Loucy (cell line): ENCODE results near the gene PPFIBP1.

Source experiments
- H2AFZ ChIP-seq: fragments of 200-600 bp; sonication (generic); 2 replicates; pipeline ENCODE4 v1.6.0; 2016; ENCODE audit warnings: antibody characterized with exemption, mild to moderate bottlenecking, low read length, moderate library complexity
- H3F3A ChIP-seq: fragments of 200-600 bp; 2 replicates; pipeline ENCODE4 v1.6.0; 2016; ENCODE audit warnings: antibody characterized with exemption, low read depth, mild to moderate bottlenecking
- H3K27me3 ChIP-seq: fragments of 200-600 bp; sonication (generic); 2 replicates; pipeline ENCODE4 v1.6.1; 2014; ENCODE audit warnings: low read length, mild to moderate bottlenecking; ENCODE audit not compliant: insufficient read depth, poor library complexity, severe bottlenecking
- H3K36me3 ChIP-seq: fragments of 200-600 bp; sonication (generic); 2 replicates; pipeline ENCODE4 v1.6.1; 2016; ENCODE audit warnings: low read length; ENCODE audit not compliant: insufficient read depth
- H3K4me1 ChIP-seq: fragments of 200-600 bp; sonication (generic); 2 replicates; pipeline ENCODE4 v1.5.1; 2014; ENCODE audit warnings: low read length, mild to moderate bottlenecking; ENCODE audit not compliant: insufficient read depth, poor library complexity, severe bottlenecking
- H3K4me2 ChIP-seq: fragments of 200-600 bp; sonication (generic); 2 replicates; pipeline ENCODE4 v1.6.0; 2014; ENCODE audit warnings: antibody characterized with exemption, low read length, low read depth, mild to moderate bottlenecking; ENCODE audit not compliant: poor library complexity, severe bottlenecking
- H3K4me3 ChIP-seq: fragments of 200-600 bp; sonication (generic); 2 replicates; pipeline ENCODE4 v1.5.1; 2014; ENCODE audit warnings: low read length, mild to moderate bottlenecking, mixed read lengths; ENCODE audit not compliant: poor library complexity, severe bottlenecking
- H3K79me2 ChIP-seq: fragments of 200-600 bp; sonication (generic); 2 replicates; pipeline ENCODE4 v1.6.1; 2014; ENCODE audit warnings: low read length; ENCODE audit not compliant: insufficient read depth
- H3K9ac ChIP-seq: fragments of 200-600 bp; sonication (generic); 2 replicates; pipeline ENCODE4 v1.6.0; 2014; ENCODE audit warnings: mild to moderate bottlenecking, low read depth, low read length, moderate library complexity; ENCODE audit not compliant: poor library complexity, severe bottlenecking
- H3K9me2 ChIP-seq: fragments of 200-600 bp; sonication (generic); replicated peaks from 2 replicates; pipeline ENCODE4 v1.6.1; 2016; ENCODE audit warnings: low read depth, low read length, mixed read lengths
- H3K9me3 ChIP-seq: fragments of 200-600 bp; sonication (generic); 2 replicates; pipeline ENCODE4 v1.6.1; 2014; ENCODE audit warnings: mild to moderate bottlenecking, antibody characterized with exemption, low read length, low read depth; ENCODE audit not compliant: insufficient read depth
- H4K20me1 ChIP-seq: fragments of 200-600 bp; sonication (generic); 2 replicates; pipeline ENCODE4 v1.6.0; 2014; ENCODE audit warnings: antibody characterized with exemption, low read length, mild to moderate bottlenecking; ENCODE audit not compliant: insufficient read depth, poor library complexity, severe bottlenecking
- EZH2phosphoT487 ChIP-seq: fragments of 200-600 bp; IDR thresholded peaks from 2 replicates; pipeline ENCODE4 v1.6.1; 2018; ENCODE audit warnings: antibody characterized with exemption, mild to moderate bottlenecking, moderate library complexity, borderline replicate concordance
- TF ChIP-seq, protein P1 (sequence below): fragments of 200-600 bp; sonication (generic); conservative IDR thresholded peaks from 2 replicates; pipeline ENCODE4 v1.5.1; 2014; ENCODE audit warnings: mild to moderate bottlenecking, antibody characterized with exemption, low read length

PPFIBP1 gene

DNA sequence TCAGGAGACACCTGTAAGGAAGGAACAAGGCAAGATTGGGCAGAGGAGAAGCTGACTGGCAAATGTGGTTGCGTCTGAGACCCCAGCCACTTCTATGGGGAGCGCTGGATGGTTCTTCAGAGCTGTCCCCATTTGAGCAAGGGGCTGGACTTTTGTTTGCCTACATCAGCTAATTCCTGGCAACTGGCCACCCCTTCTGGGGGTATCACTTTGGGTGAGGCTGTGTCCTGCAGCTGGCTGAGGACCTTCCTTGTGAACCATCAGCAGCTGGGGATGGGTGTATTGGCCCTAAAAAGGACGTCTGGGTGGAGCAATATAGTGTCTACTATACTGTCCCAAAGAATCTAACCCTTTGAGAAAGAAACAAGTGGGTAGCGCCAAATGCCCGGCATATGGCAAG is 23.6 kb downstream of the PPFIBP1 start:
- no peaks in the 10 kb centered on the region for H3F3A ChIP-seq
- no peak overlapping the region for H3K9ac ChIP-seq
- H3K4me2 ChIP-seq, result no peak overlapping the region
- H3K4me1 ChIP-seq, result no peaks in the 10 kb centered on the region
- H3K9me2 ChIP-seq, result no peaks in the 10 kb centered on the region
- H2AFZ ChIP-seq, result no peak overlapping the region
- H3K4me3 ChIP-seq, result no peak overlapping the region
- H3K9me3 ChIP-seq, result no peaks in the 10 kb centered on the region
- peaks cover 8% of the 10 kb centered on the region for H3K79me2 ChIP-seq
- no peak for TF ChIP-seq EZH2phosphoT487
- TF ChIP-seq, protein P1, sequence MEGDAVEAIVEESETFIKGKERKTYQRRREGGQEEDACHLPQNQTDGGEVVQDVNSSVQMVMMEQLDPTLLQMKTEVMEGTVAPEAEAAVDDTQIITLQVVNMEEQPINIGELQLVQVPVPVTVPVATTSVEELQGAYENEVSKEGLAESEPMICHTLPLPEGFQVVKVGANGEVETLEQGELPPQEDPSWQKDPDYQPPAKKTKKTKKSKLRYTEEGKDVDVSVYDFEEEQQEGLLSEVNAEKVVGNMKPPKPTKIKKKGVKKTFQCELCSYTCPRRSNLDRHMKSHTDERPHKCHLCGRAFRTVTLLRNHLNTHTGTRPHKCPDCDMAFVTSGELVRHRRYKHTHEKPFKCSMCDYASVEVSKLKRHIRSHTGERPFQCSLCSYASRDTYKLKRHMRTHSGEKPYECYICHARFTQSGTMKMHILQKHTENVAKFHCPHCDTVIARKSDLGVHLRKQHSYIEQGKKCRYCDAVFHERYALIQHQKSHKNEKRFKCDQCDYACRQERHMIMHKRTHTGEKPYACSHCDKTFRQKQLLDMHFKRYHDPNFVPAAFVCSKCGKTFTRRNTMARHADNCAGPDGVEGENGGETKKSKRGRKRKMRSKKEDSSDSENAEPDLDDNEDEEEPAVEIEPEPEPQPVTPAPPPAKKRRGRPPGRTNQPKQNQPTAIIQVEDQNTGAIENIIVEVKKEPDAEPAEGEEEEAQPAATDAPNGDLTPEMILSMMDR, result no peak
- H3K27me3 ChIP-seq, result no peaks in the 10 kb centered on the region
- H3K36me3 ChIP-seq, result no peaks in the 10 kb centered on the region
- H4K20me1 ChIP-seq, result no peaks in the 10 kb centered on the region

DNA sequence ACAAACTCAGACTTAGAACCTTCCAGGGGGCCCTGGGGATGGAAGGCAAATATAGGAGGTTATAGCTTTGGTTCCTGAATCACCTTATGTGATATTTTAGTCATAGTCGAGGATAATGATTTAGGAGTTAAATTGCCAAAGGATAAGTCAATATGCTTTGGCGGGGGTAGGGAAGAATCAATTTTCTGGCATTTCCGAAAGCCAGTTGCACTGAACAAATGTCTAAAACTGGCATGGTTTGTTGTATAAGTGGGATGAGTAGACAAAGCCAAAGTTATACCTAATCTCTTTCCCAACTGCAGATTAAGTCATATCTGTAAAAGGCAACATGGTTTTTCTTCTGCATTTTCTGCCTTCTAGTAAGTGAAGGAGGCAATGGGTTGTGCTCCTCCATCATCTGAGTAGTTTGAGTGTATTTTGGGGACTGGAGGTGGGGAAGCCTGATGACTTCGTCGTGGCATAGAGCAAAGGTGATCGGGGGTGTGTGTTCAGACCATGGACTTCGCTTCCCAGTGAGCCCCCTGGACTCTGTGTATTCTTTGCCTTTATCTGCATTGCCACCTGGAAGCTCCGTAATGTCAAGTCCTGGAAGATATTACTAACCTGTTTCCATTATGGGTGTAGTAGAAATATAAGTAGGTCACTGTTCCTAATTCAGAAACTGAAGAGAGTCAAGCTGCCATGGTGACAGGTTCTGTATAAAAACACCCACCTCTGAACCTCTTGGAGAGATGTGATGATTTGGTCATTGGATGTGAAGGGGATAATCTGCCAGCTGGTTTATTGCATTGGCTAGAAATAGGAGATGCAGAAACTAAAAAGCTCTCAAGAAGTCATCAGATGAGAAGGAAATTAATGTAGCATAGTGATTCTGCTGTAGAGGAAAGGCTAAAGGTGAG is 24.5 kb downstream of the PPFIBP1 start:
- Histone ChIP-seq H3K36me3 (no peaks in the 10 kb centered on the region), H3K27me3 (no peaks in the 10 kb centered on the region), H3K4me2 (no peak overlapping the region), H3K9me3 (no peaks in the 10 kb centered on the region), H3K9ac (no peak overlapping the region), H3K9me2 (no peaks in the 10 kb centered on the region), H4K20me1 (no peaks in the 10 kb centered on the region), H3K79me2 (peaks cover 8% of the 10 kb centered on the region), H3K4me1 (no peaks in the 10 kb centered on the region), H3K4me3 (no peak overlapping the region), H2AFZ (no peak overlapping the region), H3F3A (no peaks in the 10 kb centered on the region)
- TF ChIP-seq, protein P1, result no peak
- TF ChIP-seq EZH2phosphoT487, result no peak

DNA sequence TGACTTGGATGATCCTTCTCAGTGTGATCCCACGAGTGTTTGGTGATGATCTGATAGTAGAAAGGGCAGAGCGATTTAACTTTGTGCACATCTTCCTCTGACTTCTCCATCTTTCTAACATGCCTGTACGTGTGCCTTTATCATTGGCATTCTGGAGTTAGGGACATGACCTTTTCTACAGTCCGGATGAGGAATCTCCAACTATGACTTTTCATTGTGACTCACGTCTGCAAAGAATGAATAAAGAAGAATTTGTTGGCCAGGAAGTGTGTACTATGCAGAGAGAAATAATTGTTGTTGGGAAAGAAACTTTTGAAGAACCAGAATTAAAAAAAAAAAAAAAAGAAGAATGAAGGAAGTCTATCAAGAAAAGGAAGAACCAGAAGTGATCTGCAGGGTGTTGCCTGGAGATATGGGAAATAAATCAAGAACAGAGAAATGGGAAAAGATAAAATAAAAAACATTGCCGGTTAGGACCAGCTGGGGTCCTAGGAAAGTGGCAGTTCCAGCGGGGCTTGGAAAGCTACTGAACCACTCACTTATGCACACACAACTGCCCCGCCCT is 25.3 kb downstream of the PPFIBP1 start:
- Histone ChIP-seq H4K20me1 (no peaks in the 10 kb centered on the region), H3K79me2 (peaks cover 8% of the 10 kb centered on the region), H3F3A (no peaks in the 10 kb centered on the region), H3K4me2 (no peak overlapping the region), H3K36me3 (no peaks in the 10 kb centered on the region), H3K9me2 (no peaks in the 10 kb centered on the region), H3K9ac (no peak overlapping the region), H3K9me3 (no peaks in the 10 kb centered on the region), H3K4me3 (no peak overlapping the region), H3K4me1 (no peaks in the 10 kb centered on the region), H3K27me3 (no peaks in the 10 kb centered on the region), H2AFZ (no peak overlapping the region)
- no peak for TF ChIP-seq EZH2phosphoT487
- TF ChIP-seq, protein P1, result no peak
